ENCODE results near the gene PIGL.
"Not testable (repeated sequence)": the region's sequence is repeated elsewhere in the genome, so short reads cannot be mapped to it uniquely, and the experiment has no call there.

PIGL gene

DNA sequence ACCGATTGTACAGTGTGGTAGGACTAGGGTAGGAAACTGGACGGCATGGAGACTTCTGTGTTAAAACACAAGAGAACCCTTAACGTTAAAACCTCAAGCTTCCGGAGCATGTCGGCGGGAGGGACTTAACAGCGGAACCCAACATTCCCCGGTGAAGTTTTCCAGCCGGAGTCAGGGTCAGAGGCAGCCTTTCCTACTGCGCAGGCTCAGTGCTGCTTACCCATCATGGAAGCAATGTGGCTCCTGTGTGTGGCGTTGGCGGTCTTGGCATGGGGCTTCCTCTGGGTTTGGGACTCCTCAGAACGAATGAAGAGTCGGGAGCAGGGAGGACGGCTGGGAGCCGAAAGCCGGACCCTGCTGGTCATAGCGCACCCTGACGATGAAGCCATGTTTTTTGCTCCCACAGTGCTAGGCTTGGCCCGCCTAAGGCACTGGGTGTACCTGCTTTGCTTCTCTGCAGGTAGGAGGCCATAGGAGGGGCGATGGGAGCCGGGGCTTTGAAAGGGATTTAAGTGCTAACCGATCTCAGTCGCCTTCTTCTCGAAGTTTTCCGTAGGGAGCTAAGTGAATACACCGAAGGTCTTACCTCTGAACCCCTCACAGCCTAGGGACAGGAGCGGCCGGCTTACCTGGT is at the start of gene PIGL:
TSS of gene PIGL (plus strand) at position 209 of the 634 bp plus-strand sequence. CDS start at position 226, 17 bp downstream.
- peak; percentile 71 for DNase-seq

GRCh38 chr17:16171613-16172012 is 45.4 kb upstream of the PIGL start:
- DNase-seq: no peak

DNA sequence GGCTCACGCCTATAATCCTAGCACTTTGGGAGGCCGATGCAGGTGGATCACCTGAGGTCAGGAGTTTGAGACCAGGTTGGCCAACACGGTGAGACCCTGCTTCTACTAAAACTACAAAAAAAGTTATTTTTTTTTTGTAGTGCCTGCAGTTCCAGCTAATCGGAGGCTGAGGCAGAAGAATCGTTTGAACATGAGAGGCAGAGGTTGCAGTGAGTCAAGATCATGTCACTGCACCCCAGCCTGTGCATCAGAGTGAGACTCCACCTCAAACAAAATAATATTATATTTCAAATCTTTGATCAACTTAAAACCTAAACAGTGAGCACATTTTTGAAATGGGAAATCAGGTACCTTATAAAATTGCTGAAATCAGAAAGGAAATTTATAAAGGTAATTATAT is 38.2 kb upstream of the PIGL start:
- DNase-seq: no peak

DNA sequence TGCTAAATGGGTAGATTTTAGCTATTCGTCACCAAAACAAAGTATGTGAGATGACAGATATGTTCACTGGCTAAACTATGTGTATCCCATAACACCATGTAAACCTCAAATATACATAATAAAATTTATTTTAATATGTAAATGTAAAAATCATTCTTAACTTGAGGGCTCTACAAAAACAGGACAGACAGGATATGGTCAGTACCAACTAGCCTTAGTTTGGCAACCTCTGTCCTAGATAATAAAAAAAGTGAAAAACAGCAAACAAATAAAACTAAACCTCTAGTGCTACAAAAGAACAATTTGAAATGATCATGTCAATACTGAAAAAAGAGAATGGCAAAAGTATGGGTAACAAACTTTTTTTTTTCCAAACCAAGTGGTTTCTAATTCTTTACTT is 35.4 kb upstream of the PIGL start:
- DNase-seq: no peak

GRCh38 chr17:16187642-16188041 is 29.4 kb upstream of the PIGL start:
- no peak for DNase-seq

- no peak for DNase-seq
These were observed 27.1 kb upstream of the PIGL start for GRCh38 chr17:16189791-16190348.

DNA sequence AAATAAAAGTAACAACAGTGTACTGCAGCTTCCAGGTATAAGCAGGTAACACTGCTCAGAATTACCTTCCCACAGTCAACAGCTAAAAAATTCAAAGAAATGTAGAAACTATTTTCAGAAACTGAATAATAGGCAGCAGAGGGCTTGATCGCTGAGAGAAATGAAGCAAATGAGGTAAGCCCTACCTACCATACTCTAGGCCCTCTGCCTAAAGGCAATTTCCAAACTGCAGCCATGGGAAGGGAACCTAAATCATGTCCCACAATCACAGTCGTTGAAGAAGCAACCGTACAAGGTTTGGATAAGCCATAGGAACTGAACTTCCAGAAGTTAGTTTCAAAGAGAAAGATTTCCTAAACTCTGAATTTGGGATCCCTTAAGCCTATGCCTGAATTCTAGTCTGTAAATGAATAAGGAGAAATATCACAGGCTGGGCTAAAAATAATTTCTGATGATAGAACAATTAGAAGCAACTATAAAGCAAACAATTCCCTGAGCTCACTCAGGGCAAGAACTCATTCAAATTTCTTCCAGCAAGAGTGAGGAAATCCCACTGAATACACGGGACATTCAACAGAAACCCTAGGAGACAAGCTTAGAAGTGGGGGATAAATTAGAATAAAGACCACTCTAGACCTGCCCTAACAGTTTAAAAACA is 26.2 kb upstream of the PIGL start:
- no peak for DNase-seq

GRCh38 chr17:16191604-16192003 is 25.4 kb upstream of the PIGL start:
- no peak for DNase-seq

DNA sequence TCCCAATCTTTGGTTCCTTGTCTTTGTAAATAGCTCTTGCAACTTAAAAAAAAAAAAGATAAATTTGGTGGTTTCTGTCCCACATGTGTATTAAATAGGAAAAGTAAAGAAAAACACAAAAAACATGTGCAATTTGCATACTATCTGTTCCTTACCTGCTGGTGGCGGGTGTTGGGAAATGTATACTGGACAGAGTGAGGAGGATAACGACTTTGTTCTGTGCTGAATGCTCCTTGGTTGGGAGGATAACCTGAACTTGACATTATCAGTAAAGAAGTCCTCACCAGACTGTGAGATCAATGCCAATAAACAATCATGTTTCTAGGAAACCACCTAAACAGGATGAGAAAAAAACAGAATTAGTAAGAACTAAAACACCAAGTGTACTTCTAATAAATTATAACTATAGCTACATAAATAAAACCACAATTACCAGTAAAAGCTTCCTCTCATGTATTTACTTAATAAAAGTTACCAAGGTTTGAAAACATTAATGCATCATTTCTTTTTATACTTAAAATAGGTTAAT is 22.6 kb upstream of the PIGL start:
- not testable (repeated sequence) for DNase-seq

- no peak for DNase-seq
These were observed 19.7 kb upstream of the PIGL start for GRCh38 chr17:16197276-16197675.

GRCh38 chr17:16199093-16199492 is 17.9 kb upstream of the PIGL start:
- no peak for DNase-seq

GRCh38 chr17:16201693-16202131 is 15.3 kb upstream of the PIGL start:
- not testable (repeated sequence) for DNase-seq

GRCh38 chr17:16202554-16203500 is 14.2 kb upstream of the PIGL start:
- not testable (repeated sequence) for DNase-seq

- not testable (repeated sequence) for DNase-seq
These were observed 12.2 kb upstream of the PIGL start for GRCh38 chr17:16204763-16205162.

- no peak for DNase-seq
These were observed 5.4 kb upstream of the PIGL start for GRCh38 chr17:16211590-16211989.

DNA sequence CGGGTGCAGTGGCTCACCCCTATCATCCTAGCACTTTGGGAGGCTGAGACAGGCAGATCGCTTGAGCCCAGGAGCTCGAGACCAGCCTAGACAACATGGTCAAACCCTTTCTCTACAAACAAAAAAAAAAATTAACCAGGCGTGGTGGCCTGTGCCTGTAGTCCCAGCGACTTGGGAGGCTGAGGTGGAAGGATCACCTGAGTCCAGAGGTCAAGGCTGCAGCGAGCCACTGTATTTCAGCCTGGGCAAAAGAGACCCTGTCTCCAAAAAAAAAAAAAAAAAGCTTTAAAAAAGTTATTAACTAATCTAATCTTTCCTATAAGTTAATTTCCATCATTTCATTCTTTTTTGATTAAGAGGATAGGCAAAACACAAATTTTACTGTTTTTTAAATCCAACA is 4.2 kb upstream of the PIGL start:
- DNase-seq: no peak

GRCh38 chr17:16214190-16215001 is 2.6 kb upstream of the PIGL start:
- DNase-seq: no peak

DNA sequence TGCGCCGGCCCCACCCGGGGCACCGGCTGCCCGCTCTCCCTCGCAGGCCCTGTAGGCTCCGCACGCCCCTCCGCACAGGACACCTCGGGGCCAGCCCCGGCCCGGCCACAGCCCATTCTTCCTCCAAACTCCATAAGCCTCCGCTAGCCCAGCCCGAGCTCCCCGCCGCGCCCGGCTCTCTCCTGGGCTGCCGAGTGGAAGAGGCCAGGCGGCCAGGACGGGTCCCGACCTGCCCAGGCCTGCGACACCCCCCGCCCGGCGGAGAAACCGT is 2.1 kb upstream of the PIGL start:
- peak; percentile 14 for DNase-seq

DNA sequence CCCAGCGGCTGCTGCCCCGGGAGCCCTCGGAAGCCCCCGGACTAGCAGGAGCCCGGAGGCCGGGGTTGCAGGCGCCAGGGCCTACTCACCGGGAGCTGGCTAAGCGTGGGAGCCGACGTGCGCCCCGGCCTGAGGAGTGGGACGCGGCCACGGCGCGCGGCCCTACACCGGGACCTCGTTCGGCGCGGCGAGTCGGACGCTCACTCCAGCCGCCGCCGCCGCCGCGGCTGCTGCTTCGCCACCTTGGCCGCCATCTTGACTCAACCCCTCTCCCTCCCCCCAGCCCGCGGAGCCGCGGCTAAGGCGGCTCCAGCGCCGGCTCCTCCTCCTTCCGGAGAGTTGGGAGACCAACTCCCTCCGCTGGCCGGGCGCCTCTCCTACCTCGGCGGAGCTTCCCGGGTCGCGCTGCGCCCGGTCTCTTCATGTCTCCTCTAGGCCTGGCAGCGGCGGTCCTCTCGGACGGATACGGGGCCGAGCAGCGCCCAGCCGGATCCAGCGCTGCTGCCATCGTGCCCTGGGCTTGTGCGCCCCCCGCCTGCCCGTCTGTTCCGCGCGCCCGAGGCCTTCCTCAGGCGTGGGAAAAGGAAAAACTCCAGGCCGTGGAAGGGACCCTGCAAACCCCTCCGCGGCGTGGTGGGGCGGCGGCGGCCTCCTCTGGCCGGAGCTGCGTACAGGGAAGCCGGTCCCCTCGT is 1.6 kb upstream of the PIGL start, which contains the start of gene NCOR1:
TSS of gene NCOR1 (minus strand) at position 262 of the 692 bp plus-strand sequence. CDS start 20,965 bp downstream, outside the sequence.
- peak; percentile 62 for DNase-seq

GRCh38 chr17:16215965-16216316 is 1.1 kb upstream of the PIGL start:
- no peak for DNase-seq

DNA sequence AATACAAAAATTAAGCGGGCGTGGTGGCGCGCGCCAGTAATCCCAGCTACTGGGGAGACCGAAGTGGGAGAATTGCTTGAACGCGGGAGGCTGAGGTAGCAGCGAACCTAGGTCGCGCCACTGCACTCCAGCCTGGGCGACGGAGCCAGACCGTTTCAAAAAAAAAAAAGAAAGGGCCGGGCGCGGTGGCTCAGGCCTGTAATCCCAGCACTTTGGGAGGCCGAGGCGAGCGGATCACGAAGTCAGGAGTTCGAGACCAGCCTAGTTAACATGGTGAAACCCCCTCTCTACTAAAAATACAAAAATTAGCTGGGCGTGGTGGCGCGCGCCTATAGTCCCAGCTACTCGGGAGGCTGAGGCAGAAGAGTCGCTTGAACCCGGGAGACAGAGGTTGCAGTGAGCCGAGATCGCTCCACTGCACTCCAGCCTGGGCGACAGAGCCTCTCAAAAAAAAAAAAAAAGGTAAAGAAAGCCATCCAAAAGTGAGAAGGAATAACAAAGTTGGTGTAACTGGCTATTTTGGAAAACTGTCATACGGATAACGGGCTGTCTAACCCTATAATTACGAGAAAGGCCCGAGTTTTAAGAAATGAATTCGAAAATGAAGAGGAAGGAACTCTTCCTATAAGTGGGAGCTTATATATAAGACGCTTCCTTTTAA is 539 bp upstream of the PIGL start:
- not testable (repeated sequence) for DNase-seq

Data from NK-92 treated with Interleukin-12 subunit alpha and Interleukin-12 subunit beta, amount 100 ng/mL, for 24 hours (cell line).